ENCODE results near the gene FAIM2.

GRCh38 chr12:49900371-49900770, 3.3 kb downstream of the FAIM2 start:
- TF ChIP-seq EP300 (IDR thresholded peaks at IDR 0.05; ENCODE audit: low read length) = no peak
- TF ChIP-seq ZNF263 (CRISPR knock-in tag; IDR thresholded peaks at IDR 0.05; ENCODE audit: borderline replicate concordance) = no peak
- no peak for TF ChIP-seq BHLHE40 (IDR thresholded peaks at IDR 0.05; ENCODE audit: low read length)
- TF ChIP-seq EGR1 (conservative IDR thresholded peaks at IDR 0.05) = no peak
- no peak for TF ChIP-seq POLR2AphosphoS5 (IDR thresholded peaks at IDR 0.05; ENCODE audit: control insufficient read depth, insufficient read depth, low read depth, low read length)
- no peak for TF ChIP-seq RCOR1 (IDR thresholded peaks at IDR 0.05; ENCODE audit: borderline replicate concordance in 1 of 2, low read depth in 2 of 2, low read length in 2 of 2)
- no peak for TF ChIP-seq EZH2 (IDR thresholded peaks at IDR 0.05; ENCODE audit: borderline replicate concordance, low read depth, low read length)
